A204.1 (cell line): ENCODE results near the gene MASTL.
A peak's percentile ranks its signal among the peaks of the same experiment; 100 is the strongest.
"Not testable (repeated sequence)": the region's sequence is repeated elsewhere in the genome, so short reads cannot be mapped to it uniquely, and the experiment has no call there.

Experiments used
- FAIRE-seq: peaks from 2 replicates; lab custom pipeline; 2012; peaks lifted over from hg19 to GRCh38; lab: Jason Lieb, UNC

MASTL gene

DNA sequence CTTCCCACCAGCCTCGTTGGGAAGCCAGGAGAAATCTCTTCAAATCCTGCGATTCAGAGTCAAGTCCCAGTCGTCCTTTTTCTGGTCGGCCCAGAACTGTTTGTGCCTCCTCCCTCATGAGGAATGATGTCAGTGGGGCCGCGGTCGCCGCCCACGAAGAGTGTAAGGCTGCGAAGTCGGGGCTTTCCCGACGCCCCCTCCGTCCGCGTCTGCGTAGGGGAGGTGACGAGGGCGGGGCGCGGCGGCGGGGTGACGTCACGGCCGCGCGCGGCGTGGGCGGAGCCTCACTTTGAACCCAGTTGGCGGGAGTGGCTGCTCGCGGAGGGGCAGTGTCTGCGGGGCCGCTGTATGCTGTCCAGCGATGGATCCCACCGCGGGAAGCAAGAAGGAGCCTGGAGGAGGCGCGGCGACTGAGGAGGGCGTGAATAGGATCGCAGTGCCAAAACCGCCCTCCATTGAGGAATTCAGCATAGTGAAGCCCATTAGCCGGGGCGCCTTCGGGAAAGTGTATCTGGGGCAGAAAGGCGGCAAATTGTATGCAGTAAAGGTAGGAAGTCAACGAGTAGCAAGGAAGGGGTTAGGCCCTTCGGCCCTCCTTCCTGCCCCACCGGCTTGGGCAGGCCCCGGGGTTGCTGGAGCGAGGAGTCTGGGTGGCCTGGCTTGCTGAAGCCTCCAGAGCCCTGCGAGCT, at the start of gene MASTL:
TSS of gene MASTL (plus strand) at position 287 of the 689 bp plus-strand sequence. CDS start at position 362, 75 bp downstream.
- FAIRE-seq: no peak

DNA sequence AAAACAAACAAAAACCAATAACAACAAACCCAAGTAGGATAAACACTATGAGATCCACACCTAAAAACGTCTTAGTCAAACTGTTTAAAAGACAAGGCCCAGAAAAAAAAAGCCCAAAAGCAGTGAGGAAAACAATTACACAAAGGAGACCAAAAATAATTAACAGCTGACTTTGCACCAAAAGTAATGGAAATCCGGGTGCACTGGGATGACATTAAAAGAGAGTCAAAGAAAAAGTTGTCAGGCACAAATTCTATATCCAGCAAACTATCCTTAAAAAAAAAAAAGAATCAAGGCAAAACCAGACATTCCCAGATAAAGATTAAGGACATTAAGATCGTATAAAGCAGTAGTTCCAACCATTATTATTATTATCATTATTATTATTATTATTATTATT, 47.0 kb upstream of the MASTL start:
- no peak for FAIRE-seq

GRCh38 chr10:27134371-27134770, 20.8 kb upstream of the MASTL start:
- FAIRE-seq: no peak

DNA sequence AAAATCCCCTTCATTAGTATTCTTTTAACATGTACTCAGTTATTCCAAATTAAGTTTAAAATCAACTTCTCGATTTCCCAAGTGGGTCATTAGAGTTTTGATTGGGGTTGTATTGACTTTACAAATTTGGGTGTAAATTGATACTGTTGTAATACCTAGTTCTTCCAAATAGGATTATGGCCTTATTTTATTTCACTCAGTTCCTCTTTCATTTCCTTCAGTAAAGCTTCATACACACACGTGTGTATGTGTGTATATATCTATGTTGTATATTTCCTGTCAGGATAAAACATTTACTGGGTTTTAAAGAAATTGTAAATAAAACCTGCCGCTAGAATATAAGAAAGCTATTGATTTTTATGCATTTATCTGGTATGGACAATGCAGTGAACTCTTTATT, 16.9 kb upstream of the MASTL start:
- FAIRE-seq: no peak

DNA sequence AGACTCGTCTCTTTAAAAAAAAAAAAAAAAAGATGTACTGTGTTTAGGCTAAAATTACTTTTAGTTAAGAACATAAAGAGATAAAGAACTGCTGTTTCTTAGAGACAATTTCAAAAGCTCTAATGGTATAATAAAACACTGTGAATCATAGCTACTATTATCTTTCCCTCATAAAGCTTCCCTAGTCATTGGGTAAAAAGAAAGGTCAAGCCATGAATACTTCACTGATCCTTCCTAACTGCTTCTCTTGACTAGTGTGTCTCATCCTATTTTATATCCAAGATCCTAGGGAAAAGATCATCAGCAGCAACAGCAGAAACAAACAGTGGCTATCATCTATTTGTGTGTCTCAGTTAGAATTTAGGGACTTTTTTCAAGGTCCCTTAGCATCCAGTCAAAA, 11.5 kb upstream of the MASTL start:
- FAIRE-seq: no peak

DNA sequence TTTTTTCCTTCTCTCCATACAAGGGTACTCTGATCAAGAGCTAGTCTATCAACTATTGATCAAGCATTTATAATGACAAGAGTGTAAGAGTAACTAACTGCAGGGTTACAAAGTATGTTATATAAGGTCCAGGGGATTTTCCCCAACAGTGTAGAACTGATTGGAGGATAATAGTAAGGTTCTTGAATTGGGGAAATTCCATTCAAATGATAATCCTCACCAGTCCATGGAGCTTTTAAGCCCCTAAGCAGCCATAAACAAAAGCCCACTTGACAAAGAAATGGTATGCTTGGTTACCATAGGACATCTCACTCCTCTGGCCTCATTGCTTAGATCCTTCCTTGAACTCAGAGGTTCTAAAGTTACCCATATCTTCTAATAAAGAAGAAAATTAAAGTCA, 9.2 kb upstream of the MASTL start:
- no peak for FAIRE-seq

DNA sequence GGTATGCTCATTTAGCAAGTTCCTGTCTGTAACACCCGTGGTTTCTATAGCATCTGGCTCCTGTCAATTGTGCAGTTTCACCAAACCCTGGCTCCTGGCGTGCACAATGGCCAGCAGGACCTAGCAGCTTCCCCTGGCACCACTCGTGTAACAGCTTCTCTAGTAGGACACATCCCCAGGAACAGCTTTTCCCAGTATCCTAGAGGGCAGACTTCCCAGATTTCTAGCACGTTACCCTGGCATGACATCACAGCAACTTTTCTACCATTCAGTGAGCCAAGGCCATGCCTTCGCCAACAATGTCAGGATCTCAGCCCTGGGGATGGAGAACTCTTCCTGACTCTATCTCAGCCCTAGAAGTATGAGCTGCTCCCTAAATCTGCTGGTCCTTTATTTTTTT, 7.5 kb upstream of the MASTL start:
- no peak for FAIRE-seq

DNA sequence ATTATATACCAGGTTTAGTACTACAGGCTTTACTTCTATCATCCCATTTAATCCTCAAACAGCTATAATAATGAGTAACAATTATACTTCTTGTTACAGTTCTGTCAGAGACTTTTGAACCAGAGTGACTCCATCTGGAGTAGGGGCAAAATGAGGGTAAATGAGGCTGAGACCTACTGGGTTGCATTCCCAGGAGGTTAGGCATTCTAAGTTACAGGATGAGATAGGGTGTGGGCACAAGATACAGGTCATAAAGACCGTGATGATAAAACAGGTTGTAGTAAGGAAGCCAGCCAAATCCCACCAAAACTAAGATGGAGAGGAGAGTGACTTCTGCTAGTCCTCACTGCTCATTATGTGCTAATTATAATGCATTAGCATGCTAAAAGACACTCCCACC, 4.9 kb upstream of the MASTL start:
- no peak for FAIRE-seq

DNA sequence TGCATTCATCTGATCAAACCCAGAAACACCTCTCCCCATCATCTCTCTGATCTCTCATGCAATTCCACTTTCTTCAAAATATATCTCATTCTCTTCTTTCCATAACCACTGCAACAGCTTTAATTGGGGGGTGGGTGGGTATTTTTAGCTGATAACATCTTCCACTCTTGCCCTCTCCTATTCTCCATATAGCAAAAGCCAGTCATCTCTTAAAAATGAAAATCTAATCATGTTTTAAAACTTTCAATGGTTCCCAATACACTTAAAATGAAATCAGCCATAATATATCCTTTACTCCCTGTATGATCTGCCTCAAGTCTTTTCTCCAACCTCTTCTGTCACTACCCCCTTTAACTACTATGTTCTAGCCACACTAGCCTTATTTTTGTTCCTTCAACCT, 2.5 kb upstream of the MASTL start:
- FAIRE-seq: no peak

DNA sequence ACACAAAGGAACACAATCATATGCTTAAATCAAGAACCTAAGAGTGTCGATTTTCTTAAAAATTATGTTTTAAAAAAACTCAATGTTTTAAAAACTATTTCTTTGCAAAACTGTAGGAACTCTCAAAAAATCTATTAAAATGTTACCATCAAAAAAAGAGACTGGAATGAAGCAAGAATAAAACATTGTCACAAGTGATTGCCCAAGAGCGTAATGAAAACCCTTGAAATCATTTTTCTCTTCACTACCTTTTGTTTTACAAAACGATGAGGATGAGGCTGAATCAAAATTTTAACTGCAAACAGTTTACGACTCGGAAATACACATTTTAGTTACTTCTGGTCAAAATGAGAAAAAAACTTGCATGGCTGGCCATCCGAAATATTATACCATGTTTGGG, 1.8 kb upstream of the MASTL start:
- no peak for FAIRE-seq

GRCh38 chr10:27153845-27154193, 1.3 kb upstream of the MASTL start:
- FAIRE-seq: no peak

GRCh38 chr10:27156566-27156965, 1.4 kb downstream of the MASTL start:
- not testable (repeated sequence) for FAIRE-seq

GRCh38 chr10:27157150-27157549, 2.0 kb downstream of the MASTL start:
- FAIRE-seq: no peak

DNA sequence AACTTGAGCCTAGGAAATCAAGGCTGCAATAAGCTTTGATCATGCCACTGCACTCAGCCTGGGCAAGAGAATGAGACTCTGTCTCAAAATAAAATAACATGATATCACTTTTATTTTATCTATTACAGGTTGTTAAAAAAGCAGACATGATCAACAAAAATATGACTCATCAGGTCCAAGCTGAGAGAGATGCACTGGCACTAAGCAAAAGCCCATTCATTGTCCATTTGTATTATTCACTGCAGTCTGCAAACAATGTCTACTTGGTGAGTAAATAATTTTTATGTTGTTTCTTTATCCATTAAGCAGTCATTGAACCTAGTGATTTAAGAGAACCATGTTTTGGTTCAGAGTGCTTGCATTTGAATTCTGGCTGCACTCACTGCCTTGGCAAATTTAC, 3.3 kb downstream of the MASTL start:
- FAIRE-seq: no peak

DNA sequence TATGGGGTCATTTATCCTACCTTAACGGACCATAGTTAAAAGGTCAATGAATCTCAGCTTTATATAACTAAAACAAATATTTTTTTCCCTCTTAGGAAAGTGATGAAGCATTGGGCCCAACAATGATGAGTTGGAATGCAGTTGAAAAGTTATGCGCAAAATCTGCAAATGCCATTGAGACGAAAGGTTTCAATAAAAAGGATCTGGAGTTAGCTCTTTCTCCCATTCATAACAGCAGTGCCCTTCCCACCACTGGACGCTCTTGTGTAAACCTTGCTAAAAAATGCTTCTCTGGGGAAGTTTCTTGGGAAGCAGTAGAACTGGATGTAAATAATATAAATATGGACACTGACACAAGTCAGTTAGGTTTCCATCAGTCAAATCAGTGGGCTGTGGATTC, 14.7 kb downstream of the MASTL start:
- no peak for FAIRE-seq

- FAIRE-seq: no peak
These were observed 33.1 kb downstream of the MASTL start for GRCh38 chr10:27188259-27188658.

DNA sequence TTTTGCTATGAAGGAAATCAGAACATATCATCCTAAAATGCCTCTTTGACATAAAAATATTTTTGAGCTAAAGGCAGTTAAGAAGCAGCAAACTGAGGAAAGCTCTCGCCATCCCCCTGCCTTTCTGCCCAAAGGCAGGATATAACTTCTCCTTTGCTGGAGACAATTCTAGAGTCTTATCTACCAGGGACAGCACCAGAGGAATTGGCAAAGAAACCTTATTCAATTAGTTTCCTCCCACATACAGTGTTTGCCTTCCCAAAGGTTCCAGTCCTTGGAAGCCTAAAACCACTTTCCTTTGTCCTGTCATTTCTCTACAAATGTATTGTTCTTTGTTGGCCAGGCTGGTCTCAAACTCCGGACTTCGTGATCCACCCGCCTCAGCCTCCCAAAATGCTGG, 33.7 kb downstream of the MASTL start:
- FAIRE-seq: no peak

DNA sequence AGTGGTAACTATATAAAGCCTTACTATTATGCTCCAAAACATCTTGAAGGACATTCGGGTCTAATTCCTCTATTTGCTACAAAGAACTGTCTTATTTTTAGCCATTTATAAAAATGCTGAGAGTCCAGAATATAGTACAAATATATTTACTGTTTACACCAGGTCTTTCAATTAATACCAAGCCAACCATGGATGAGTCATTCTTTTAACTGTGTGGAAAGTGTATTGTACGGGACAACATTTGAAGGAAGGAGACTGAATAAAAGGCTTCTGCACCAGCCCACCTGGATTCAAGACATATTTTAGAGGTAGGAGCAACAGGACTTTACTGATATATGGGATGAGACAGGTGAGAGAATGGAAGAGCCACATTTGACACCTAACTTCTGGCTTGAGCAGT, 35.4 kb downstream of the MASTL start:
- FAIRE-seq: no peak

- no peak for FAIRE-seq
These were observed 37.1 kb downstream of the MASTL start for GRCh38 chr10:27192284-27192683.

DNA sequence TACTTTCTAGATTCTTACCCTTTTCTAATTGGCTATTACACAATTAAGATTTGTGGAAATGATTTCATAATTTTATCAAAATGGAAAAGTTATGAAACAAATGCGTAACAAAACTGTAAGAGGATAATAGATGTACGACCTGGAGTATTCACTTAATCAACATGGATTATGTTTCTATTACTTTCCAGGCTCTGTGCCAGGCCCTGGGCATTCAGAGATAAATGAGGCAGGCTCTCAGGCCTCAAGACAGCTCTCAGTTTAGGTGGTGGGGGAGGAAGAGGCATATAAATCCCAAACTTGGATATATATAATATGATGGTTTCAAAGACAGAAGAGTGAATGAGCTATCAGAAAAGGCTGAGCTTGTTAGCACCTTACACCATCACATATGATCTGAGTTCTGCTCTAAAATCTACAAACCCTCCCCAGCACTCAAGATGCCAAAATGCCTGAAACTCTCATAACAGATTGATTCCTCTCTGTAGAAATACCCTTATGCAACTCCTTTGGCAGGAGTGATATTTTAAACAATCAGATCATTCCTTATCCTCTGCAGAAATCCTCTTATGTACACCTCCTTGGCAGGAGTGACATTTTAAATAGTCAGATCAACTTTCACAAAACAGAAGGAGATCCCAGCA, 42.9 kb downstream of the MASTL start:
- no peak for FAIRE-seq

- no peak for FAIRE-seq
These were observed 48.7 kb downstream of the MASTL start for GRCh38 chr10:27203806-27204205.

DNA sequence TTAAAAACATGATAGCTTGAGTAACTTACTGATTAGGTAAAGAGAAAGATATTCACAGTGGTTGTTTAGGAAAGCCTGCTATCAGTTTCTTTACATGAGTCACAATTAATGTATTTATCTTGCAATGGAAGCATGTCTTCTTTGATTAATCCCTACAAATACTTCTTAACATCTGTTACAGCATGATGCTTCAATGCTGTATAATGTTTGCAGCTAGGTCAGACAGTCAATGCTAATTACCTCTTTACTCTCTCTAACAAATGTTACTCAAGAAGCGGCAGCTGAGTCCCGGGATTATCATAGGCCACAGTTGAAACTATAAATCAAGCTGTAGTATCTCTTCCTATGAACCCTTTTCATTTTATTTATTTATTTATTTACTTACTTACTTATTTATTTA, 52.2 kb downstream of the MASTL start:
- no peak for FAIRE-seq

GRCh38 chr10:27223964-27224363, 68.8 kb downstream of the MASTL start:
- peak; percentile 68 for FAIRE-seq

DNA sequence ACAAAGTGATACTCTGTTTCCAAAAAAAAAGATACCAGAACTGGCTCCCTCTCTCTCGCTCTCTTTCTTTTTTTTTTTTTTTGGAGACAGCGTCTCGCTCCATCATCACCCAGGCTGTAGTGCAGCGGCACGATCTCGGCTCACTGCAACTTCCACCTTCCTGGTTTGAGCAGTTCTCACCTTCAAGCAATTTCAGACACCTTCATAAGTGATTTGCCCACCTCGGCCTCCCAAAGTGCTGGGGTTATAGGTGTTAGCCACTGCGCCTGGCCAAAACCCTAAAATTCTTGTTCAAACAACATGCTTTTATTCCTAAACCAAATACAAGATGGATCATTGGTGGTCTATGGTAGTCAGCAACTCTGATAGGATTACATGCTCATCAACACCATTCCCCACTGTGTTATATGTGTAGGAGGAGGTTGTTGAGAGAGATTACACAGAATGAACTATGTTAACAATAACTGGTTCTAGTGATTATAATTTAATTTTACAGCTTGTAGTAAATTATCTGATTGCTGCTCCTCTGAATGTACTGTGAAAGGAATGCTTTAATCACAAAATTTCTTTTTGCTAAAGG, 69.9 kb downstream of the MASTL start:
- no peak for FAIRE-seq
